Measurements from ENCODE around the gene DRC7.

DRC7 gene

GRCh38 chr16:57676553-57677085 lies 18.0 kb upstream of the DRC7 start:
- DNase-seq (ENCODE audit: low spot score): no peak

GRCh38 chr16:57677622-57678369 lies 16.8 kb upstream of the DRC7 start:
- no peak for DNase-seq (ENCODE audit: low spot score)

GRCh38 chr16:57679016-57679415 lies 15.6 kb upstream of the DRC7 start:
- no peak for DNase-seq (ENCODE audit: low spot score)

GRCh38 chr16:57679767-57680482 lies 14.7 kb upstream of the DRC7 start:
- DNase-seq (ENCODE audit: low spot score): no peak

- DNase-seq (ENCODE audit: low spot score): no peak
Measured at GRCh38 chr16:57680842-57681375, 13.7 kb upstream of the DRC7 start.

- DNase-seq (ENCODE audit: low spot score): no peak
Measured at GRCh38 chr16:57681950-57682728, 12.5 kb upstream of the DRC7 start.

GRCh38 chr16:57682809-57683635 lies 11.6 kb upstream of the DRC7 start:
- no peak for DNase-seq (ENCODE audit: low spot score)

GRCh38 chr16:57683636-57684545 lies 10.7 kb upstream of the DRC7 start:
- DNase-seq (ENCODE audit: low spot score): no peak

GRCh38 chr16:57684626-57685358 lies 9.8 kb upstream of the DRC7 start:
- DNase-seq (ENCODE audit: low spot score): no peak

- no peak for DNase-seq (ENCODE audit: low spot score)
Measured at GRCh38 chr16:57685633-57686032, 9.0 kb upstream of the DRC7 start.

- no peak for DNase-seq (ENCODE audit: low spot score)
Measured at GRCh38 chr16:57686577-57686976, 8.0 kb upstream of the DRC7 start.

GRCh38 chr16:57687363-57687929 lies 7.2 kb upstream of the DRC7 start:
- no peak for DNase-seq (ENCODE audit: low spot score)

GRCh38 chr16:57688487-57688986 lies 6.1 kb upstream of the DRC7 start:
- no peak for DNase-seq (ENCODE audit: low spot score)

GRCh38 chr16:57688987-57689761 lies 5.4 kb upstream of the DRC7 start:
- no peak for DNase-seq (ENCODE audit: low spot score)

- no peak for DNase-seq (ENCODE audit: low spot score)
Measured at GRCh38 chr16:57689762-57690558, 4.6 kb upstream of the DRC7 start.

- no peak for DNase-seq (ENCODE audit: low spot score)
Measured at GRCh38 chr16:57690782-57691471, 3.7 kb upstream of the DRC7 start.

GRCh38 chr16:57692636-57693035 lies 2.0 kb upstream of the DRC7 start:
- DNase-seq (ENCODE audit: low spot score): no peak

Measured in ecto neural progenitor cell (in vitro differentiated cells).